Heart right ventricle (tissue), 16 donors: Measurements from ENCODE around the gene DUSP2. TPM values are rescaled to one million over a fixed set of nuclear protein-coding genes. Genes with fewer than 3 reads are reported as not detected.

Source experiments
- ATAC-seq, 8 donors: fragments of 200-7000 bp; cut with Tn5 transposase; one replicate each; pipeline ENCODE4 v1.9.1; 2020; ENCODE audit warnings: mild to moderate bottlenecking in 8 of 8, moderate library complexity in 8 of 8, moderate number of reproducible peaks in 1 of 8
- DNase-seq, 2 donors: peaks; one replicate each; pipeline ENCODE4 v3.0.0-alpha.2; 2020
- H3K27ac ChIP-seq, 10 donors: fragments of 200-600 bp; sonication (generic) in 2 of 10; one replicate each; pipeline versions ENCODE4 v1.5.0 to v1.8.0; 2020 to 2022; ENCODE audit warnings: mild to moderate bottlenecking in 3 of 10
- H3K27me3 ChIP-seq, 7 donors: fragments of 200-600 bp; one replicate each; pipeline ENCODE4 v1.8.0; 2021 to 2022; ENCODE audit warnings: mild to moderate bottlenecking in 2 of 7
- H3K36me3 ChIP-seq, 9 donors: fragments of 200-600 bp; sonication (generic) in 1 of 9; one replicate each; pipeline versions ENCODE4 v1.5.0 to v1.8.0; 2020 to 2022; ENCODE audit warnings: mild to moderate bottlenecking in 2 of 9
- H3K4me1 ChIP-seq, 9 donors: fragments of 200-600 bp; sonication (generic) in 1 of 9; one replicate each; pipeline versions ENCODE4 v1.5.0 to v1.8.0; 2020 to 2022; ENCODE audit warnings: mild to moderate bottlenecking in 4 of 9
- H3K4me3 ChIP-seq, 10 donors: fragments of 200-600 bp; sonication (generic) in 2 of 10; one replicate each; pipeline versions ENCODE4 v1.5.0 to v1.8.0; 2020 to 2022; ENCODE audit warnings: mild to moderate bottlenecking in 7 of 10, moderate library complexity in 2 of 10
- H3K9me3 ChIP-seq, 11 donors: fragments of 200-600 bp in 10 of 11; sonication (generic) in 2 of 11; one replicate each; pipeline versions ENCODE4 v1.5.0 to v1.8.0; 2013 to 2022; ENCODE audit warnings: mild to moderate bottlenecking in 2 of 11, control low read depth in 1 of 11, moderate library complexity in 1 of 11
- WGBS, 2 donors: extraction: QIAGEN DNeasy Blood & Tissue Kit; methylation state at CpG; one replicate each; pipeline ENCODE4 v1.1.7; 2013; ENCODE audit warnings: inconsistent platforms in 1 of 2; 5-methylcytosine and 5-hydroxymethylcytosine counted together
- intact Hi-C, 10 donors: fragments of 100-400 bp; cut with DNase I; formaldehyde crosslinking; loops; one replicate each; pipeline versions ENCODE4 v1.11.1 to v1.14.2; 2022
- polyA plus RNA-seq, 2 donors: library from polyadenylated mRNA; stranded (reverse); fragments of 200-250 nt; gene quantifications; one replicate each; pipeline ENCODE4 v1.2.3, GENCODE V29; 2013
- total RNA-seq, 10 donors: library from RNA; stranded (reverse); fragmentation: NEBNext Ultra II Directional in 3 of 10; extraction: Animal tissue kit (Norgen Biotek cat#: 25700) in 3 of 10; gene quantifications; one replicate each; pipeline versions ENCODE4 v1.2.1 to v1.2.4, GENCODE V29; 2021 to 2023
- TF ChIP-seq, protein P1 (sequence below), 9 donors: fragments of 200-600 bp; sonication (generic) in 2 of 9; IDR thresholded peaks; one replicate each; pipeline versions ENCODE4 v1.5.0 to v1.8.0; 2021 to 2022; ENCODE audit warnings: antibody characterized with exemption in 9 of 9, mild to moderate bottlenecking in 5 of 9, moderate library complexity in 1 of 9
- donor health status: Arrhythmogenic right ventricular cardiomyopathy.
- donor health status: ischemic (EF 13 %, LVEDD 7.1; RV severe dilation, severe dysfunction).
- donor health status: healthy with polysubstance abuse.
- donor health status: DM: no; HTN: yes; CAD: no.
- donor health status: DM: no; HTN: no; CAD: no.
- donor health status: ischemic (EF 25% LVEDD 6.9; RV normal size, moderate dysfunction).
- donor health status: ischemic (EF 25% LVEDD 5.7; RV mildly dilated, moderate dysfunction).
- donor health status: healthy.
- donor health status: DM: yes; HTN: yes; CAD: no.
- donor health status: Ischemic cardiomyopathy.
- donor health status: ischemic (EF 35%, LVEDD 5.7; RV mildly dilated, moderate dysfunction).
- donor health status: nonischemic (EF 11% LVEDD 7.7; RV severe dilation, severe dysfunction).
- donor health status: DM: yes; HTN: yes; CAD: no.
- donor health status: PGD.
- donor health status: ischemic (EF 29% LVEDD 5.4; RV normal size, mild dysfunction).
- donor health status: nonischemic (EF 23%, LVEDD 6.1; RV moderate dilation, normal function).

The DUSP2 gene
- total and polyA plus RNA-seq, 12 donors = 0.61 to 29.1 (median 2.7) TPM

- Histone ChIP-seq H3K27me3 (peaks cover 0 to 62% (median 28%) of the 10 kb centered on the region in 7 donors), H3K4me3 (no peak overlapping the region), H3K9me3 (no peaks in the 10 kb centered on the region), H3K27ac (no peak overlapping the region), H3K4me1 (peaks cover 0 to 31% (median 12%) of the 10 kb centered on the region in 9 donors), H3K36me3 (no peaks in the 10 kb centered on the region)
- TF ChIP-seq, protein P1, sequence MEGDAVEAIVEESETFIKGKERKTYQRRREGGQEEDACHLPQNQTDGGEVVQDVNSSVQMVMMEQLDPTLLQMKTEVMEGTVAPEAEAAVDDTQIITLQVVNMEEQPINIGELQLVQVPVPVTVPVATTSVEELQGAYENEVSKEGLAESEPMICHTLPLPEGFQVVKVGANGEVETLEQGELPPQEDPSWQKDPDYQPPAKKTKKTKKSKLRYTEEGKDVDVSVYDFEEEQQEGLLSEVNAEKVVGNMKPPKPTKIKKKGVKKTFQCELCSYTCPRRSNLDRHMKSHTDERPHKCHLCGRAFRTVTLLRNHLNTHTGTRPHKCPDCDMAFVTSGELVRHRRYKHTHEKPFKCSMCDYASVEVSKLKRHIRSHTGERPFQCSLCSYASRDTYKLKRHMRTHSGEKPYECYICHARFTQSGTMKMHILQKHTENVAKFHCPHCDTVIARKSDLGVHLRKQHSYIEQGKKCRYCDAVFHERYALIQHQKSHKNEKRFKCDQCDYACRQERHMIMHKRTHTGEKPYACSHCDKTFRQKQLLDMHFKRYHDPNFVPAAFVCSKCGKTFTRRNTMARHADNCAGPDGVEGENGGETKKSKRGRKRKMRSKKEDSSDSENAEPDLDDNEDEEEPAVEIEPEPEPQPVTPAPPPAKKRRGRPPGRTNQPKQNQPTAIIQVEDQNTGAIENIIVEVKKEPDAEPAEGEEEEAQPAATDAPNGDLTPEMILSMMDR (IDR thresholded peaks at IDR 0.05) = no peak
- ATAC-seq (no peak), DNase-seq (no peak)
- 87 to 92% methylated on average over 13 of the region's 13 CpGs for WGBS, 2 donors
- intact Hi-C loops = loop anchor here in 7 of 10 donors (5.0 to 10.0 kb wide), 5 partner anchors 37 to 94 kb away; no protein-coding TSS in a partner anchor
Observed at GRCh38 chr2:96118698-96119388, 26.4 kb downstream of the DUSP2 start.

- 61 to 66% methylated on average over 17 of the region's 17 CpGs for WGBS, 2 donors
- Histone ChIP-seq H3K9me3 (no peaks in the 10 kb centered on the region), H3K4me3 (no peak overlapping the region), H3K27me3 (peaks cover 0 to 62% (median 28%) of the 10 kb centered on the region in 7 donors), H3K4me1 (peaks cover 0 to 33% (median 12%) of the 10 kb centered on the region in 9 donors), H3K36me3 (no peaks in the 10 kb centered on the region), H3K27ac (no peak overlapping the region)
- DNase-seq (no peak), ATAC-seq (no peak)
- intact Hi-C loops = loop anchor here in 7 of 10 donors (2.0 to 10.0 kb wide), 7 partner anchors 36 to 93 kb away; no protein-coding TSS in a partner anchor
- TF ChIP-seq, protein P1 (IDR thresholded peaks at IDR 0.05) = no peak
Observed at GRCh38 chr2:96117701-96118588, 27.3 kb downstream of the DUSP2 start.

GRCh38 chr2:96116879-96117533 is 28.2 kb downstream of the DUSP2 start:
- H3K4me3 ChIP-seq = peak overlapping the region; percentile 29 to 78 (median 62)
- H3K4me1 ChIP-seq = peaks cover 0 to 33% (median 12%) of the 10 kb centered on the region in 9 donors
- no peaks in the 10 kb centered on the region for H3K9me3 ChIP-seq
- no peaks in the 10 kb centered on the region for H3K36me3 ChIP-seq
- intact Hi-C loops = loop anchor here in 7 of 10 donors (2.0 to 10.0 kb wide), 7 partner anchors 35 to 92 kb away; no protein-coding TSS in a partner anchor
- ATAC-seq (peak; percentile 68 to 93 (median 86)), DNase-seq (peak; percentile 30 to 68)
- WGBS, 2 donors = 1 to 2% methylated on average over 57 to 62 of the region's 62 CpGs
- peak overlapping the region in 9 of 10 donors; percentile 23 to 83 (median 73) for H3K27ac ChIP-seq
- peaks cover 0 to 62% (median 28%) of the 10 kb centered on the region in 7 donors for H3K27me3 ChIP-seq
- TF ChIP-seq, protein P1 (IDR thresholded peaks at IDR 0.05) = peak; percentile 67 to 98 (median 92)
